Medulla oblongata (tissue), 1 donor: Measurements from ENCODE around the gene OR51E1.

Experiments
- DNase-seq: peaks from one replicate; pipeline ENCODE4 v3.0.0-alpha.2; 2015; ENCODE audit errors: extremely low spot score

OR51E1 gene, protein sequence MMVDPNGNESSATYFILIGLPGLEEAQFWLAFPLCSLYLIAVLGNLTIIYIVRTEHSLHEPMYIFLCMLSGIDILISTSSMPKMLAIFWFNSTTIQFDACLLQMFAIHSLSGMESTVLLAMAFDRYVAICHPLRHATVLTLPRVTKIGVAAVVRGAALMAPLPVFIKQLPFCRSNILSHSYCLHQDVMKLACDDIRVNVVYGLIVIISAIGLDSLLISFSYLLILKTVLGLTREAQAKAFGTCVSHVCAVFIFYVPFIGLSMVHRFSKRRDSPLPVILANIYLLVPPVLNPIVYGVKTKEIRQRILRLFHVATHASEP

DNA sequence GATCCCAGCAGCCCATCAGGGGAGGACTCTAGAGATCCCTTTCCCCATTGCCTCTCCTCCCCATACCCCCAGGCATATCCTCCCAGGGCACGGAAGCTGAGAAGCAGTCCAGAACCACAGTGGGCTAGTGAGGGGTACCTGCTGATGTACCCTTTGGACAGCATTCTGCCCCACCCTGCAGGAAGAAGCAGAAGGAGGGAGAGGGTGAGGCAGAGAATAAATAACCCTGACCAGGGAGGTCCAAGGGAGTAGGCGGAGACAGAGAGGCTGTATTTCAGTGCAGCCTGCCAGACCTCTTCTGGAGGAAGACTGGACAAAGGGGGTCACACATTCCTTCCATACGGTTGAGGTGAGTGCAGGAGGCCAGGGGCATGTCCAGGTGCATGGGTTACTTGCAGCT lies at the start of gene OR51E1:
Gene OR51E1 (plus strand): TSS at position 301 of the 400 bp plus-strand sequence. CDS start 8,545 bp downstream, outside the sequence.
- no peak for DNase-seq

DNA sequence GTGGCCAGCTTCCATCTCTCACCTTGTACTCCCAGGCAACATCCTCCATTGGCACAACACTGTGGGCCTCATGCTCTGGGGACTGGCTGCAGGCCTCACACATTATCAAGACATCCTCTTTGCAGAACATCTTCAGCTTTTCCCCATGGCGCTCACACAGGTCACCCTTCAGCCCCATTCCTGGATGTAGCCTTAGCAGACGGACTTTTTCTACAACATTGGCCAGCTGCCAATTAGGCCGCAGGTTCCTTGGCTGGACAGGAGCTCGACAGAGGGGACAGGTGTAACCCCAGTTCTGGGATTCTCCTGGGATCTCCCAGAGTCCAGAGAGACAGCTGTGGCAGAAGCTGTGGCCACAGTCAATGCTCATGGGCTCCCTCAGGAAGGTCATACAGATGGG lies 38.7 kb upstream of the OR51E1 start:
- no peak for DNase-seq

DNA sequence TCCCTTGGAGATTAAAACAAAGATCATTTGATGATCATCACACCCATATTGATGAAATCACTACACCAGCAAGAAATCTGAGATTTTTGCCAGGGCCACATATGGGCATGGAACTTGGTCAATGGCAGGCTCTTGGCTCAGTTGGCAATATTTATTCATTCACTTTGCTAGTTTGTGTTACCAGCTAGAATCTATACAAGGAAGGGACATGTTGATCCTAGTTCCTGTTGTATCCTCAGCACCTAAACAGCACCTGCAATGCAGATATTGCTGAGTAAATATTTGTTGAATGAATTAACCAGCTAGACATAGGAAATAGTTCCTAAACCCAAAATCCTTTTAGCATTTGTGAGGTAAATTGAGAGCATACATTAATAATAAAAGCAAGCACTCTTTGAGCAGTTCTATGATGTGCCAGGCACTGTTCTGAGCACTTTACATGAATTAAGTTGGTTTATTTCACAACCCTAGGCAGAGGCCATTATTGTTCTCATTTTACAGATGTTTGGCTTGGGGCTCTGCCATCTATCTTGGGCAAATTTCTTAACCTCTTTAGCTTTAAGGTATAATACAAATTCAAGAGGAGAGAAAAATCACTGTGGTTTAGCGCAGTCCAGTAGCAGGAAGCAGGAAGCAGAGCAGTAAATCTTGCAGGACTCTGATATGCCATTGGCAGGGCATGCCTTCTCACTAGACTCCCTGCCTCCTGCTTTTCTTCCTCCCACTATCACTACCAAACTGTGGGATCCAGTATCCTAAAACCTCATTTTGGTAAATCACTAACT lies 37.4 kb upstream of the OR51E1 start:
- DNase-seq, result no peak

DNA sequence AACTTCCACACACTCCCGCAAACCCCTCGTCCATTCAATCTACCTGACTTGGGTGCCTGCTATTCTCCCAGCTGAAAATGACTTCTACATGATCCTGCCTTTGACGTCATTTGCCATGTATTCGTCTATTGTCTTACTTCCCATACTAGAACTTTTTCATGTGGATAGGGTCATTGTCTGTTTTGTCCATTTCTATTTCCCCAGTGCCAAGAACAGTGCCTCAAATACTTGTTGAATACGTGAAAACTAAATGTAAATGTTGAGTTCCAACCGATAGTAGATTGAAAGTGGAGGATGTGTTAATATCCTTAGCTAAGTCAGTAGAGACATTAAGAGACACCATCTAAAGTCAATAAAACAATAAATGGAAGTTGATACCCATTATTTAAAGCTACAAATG lies 36.7 kb upstream of the OR51E1 start:
- DNase-seq, result peak; percentile 46

DNA sequence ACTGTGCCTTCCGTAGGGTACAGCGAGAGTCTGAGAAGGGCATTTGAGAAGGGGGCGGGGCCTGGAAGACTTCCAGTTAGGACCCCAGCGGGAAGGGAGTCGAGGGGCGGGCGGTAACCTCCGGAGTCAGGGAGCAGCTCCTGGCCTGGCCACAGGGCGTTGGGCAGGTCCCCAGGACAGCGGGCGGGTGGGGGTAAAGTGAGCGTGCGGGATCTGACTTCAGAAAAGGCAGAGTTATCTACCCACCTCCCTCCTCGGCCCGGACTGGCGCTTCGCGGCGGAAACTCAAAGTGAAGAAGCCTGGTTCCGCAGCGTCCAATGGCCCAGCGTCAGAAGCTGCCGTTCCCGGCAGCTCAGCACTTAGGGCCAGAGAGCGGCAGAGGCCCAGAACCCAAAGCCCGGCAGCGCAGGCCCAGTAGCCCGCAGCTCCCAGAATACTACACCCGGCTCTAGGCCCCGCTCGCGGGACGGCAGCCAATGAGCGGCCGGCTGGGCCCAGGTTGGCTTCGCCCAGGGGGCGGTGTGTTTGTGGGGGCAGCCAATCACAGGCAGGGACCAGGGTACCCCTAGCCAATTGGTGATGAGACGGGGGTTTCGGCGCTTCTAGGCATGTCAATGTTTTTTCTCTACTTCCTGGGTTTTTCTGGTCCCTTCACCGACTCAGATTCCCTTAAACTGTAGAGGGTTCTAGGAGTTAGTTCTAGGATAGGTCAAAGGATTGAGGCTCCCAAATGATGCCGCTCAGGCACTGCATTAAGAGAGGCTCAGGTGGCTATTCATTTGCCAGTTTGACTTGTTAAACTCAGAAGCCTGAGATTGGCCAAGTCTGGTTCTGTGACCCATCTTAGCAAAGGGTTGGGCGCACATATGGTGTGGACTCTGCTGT lies 35.8 kb upstream of the OR51E1 start, which contains the start of gene TRIM68:
Gene TRIM68 (minus strand): TSS at position 451 of the 886 bp plus-strand sequence. CDS start 2,727 bp downstream, outside the sequence.
- peak; percentile 99 for DNase-seq

DNA sequence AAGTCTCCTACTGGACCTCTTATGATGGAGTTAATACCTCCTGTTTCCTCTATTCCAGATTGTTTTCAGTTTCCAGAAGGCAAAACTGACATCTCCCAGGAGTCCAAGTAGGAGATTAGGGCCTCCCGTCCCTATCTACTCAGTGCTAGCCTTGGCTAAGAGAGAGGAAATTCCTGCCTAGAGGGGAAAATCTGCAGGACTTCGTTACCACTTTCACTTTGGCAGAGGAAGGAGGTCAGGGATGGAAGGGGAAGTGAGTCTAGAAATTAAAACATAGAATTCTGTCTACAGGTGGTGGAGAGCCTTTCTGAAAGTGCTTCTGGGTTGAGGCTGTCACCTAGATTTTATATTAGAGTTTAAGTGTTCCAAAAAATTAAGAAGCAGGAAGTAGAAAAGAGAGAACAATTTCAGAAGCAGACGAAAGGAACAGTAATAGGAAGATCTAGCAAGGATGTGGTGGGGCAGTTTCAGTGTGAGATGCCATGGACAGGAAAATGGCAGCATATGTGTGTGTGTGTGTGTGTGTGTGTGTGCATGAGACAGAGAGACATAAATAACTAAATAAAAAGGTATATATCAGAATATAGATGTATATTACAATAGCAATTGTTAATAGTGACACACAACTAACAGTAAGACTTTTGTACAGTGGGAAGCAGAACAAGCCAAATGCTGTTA lies 33.4 kb upstream of the OR51E1 start:
- peak; percentile 14 for DNase-seq

DNA sequence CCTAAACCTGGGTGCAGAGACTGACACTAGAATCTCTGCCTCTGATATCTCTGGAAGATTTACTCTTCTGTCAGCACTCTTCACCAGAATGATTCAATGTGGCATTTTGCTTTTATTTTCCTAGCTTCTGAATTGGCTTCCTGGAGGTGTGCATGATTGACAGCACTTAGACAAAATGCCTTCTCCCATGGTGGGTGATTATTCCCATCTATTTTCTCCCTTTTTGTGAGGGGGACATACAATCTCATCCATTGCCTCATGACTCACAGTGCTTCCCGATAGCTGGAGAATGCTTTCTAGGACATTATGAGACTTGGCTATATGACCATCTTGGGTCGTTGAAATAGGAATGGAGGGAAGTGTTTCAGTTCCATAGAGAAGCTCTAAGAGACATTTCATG lies 31.8 kb upstream of the OR51E1 start:
- no peak for DNase-seq

DNA sequence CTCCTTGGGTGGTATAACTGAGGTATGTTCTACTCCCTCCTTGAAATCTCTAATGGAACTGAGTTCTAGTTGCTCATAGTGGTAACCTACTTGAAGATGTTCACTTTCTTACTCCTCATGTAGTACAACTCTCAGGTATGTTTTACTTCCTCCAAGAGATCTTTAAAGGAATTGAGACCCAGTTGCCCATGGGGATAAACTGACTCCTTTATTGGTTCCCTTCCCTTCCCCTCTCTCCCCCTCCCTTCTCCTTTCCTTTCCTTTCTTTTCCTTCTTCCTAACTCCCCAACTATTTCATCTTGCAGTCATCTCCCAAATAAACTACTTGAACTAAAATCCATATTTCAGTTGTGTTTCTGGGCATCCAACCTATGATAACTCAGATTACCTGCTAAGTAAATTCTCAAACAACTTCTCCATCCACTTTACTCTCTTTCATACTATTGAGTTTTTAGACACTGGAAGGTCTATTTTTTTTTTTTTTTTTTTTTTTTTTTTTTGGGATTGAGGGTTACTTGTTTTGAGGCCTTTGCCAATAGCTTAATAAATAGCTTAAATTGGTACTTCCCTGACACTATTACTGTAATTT lies 27.8 kb upstream of the OR51E1 start:
- no peak for DNase-seq

DNA sequence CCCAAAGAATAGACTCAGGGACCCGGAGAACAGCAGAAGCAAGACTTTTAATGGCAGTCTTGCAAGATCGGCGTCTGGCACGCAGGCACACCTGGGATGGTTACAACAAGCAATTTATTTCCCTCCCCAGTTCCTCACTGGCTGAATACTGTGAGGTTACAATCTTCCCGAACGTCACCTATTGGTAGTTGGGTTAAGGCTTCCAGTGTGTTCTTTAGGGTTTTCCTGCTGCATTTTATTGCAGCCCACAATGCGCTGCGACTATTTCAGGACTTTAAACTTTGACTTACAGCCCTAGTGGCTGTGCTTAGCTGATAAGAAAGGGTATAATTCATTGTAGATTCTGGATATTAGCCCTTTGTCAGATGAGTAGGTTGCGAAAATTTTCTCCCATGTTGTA lies 24.3 kb upstream of the OR51E1 start:
- DNase-seq, result no peak

DNA sequence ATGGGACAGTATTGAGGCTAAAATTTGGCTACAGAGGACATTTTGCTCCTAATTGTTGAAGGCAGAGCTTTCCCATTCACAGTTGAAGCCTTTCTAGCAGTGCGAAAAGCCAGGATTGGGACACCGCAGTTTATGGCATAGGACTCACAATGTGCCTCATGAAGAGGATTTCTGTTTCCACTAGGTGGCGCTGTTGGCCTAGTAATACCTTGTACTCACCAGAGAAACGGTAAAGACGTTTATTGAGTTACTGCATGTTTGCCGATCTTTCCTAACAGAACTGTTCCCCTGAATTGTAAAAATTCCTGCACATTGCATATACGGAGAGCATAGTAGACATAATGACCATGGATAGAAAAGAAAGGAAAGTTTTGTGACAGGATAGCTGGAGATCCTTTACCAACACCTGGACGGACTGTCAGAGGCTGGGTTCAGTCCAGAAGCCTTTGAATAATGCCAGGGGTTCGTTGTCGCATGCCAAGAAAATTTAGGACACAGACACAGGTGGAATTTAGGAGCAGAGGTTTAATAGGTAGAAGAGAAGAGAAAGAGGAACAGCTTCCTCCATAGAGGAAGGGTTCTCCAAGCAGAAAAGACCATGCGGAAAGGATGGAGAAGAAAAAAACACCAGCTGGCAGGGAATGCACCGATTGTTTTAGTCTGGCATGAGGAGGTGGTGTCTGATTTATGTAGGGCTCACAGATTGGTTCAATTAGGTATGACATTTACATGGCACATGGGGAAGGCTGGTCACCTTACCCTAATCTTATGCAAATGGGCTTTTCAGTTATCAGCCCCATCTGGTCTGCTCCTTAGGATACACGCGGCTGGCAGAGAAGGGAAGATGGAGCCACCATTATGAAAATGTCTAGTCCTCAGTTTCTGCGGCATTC lies 17.3 kb upstream of the OR51E1 start:
- peak; percentile 18 for DNase-seq

DNA sequence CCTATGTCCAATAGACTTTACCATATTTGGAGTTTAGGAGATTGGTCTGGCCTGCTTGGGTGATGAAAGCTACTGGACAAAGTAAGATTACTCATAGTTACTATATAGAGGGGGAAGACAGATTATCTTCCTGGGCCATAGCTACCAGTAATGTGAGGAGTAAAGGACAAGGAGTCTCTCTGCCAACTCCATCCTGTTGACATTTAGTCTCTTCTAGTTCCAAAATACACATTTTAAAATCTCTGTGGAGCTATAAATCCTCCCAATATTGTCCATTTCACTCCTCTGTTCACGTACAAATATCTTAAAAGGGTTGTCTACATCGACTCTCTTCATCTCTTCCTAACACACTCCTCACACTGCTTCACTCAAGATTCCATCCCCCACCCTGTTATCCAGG lies 7.6 kb upstream of the OR51E1 start:
- DNase-seq, result no peak

DNA sequence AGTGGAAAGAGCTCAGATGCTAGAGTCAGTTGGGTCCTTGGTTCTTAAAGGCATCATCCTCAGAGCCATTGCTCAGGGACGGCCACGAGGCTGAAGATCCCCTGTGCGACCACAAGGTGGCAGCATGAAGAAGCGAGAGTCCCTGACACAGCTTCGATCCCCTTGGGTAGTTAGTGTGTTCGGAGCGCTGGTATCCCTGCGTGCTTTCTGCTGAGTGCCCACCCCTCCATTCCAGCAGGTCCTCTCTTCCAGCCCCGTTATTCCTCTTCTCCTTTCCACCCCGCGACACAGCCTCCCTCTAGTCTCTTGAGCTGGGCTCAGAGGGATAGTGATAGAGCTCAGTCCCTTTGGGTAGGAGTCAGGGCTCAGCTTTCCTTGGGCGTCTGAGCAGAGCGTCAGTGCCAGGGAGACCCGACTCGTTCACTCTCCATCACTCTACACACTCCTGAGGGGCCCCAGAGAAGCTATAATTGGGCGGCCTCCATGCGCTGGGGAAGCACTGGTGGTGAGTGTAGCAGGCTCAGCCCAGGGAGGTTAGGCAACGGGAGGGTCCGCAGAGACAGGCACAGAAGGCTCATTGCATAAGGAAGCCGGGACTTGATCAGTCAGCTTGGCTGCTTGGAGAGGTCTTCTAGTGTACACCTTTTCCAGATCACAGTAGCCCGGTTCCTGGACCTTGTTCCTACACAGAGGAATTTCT lies 6.7 kb upstream of the OR51E1 start, which contains the start of gene OR51D1:
Gene OR51D1 (plus strand): TSS at position 516 of the 700 bp plus-strand sequence. CDS start 2,314 bp downstream, outside the sequence.
- DNase-seq, result peak; percentile 82

DNA sequence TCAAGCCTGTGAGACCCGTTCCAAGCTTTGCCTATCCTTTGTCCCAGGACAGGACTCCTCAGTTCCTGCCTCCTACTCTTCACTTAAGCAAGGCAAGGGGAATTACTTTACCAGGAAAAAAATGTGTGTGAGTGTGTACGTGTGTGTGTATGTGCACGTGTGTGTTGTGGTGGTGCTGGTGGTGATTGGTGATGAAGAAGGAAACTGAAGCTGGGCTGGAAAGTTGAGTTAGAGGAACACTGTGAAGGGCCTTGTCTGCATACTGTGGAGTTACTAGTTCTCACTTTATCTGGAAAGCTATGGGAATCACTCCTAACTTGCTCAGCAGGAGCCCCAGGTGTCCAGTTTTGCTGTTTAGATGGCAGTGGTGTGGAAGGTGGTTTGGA lies 6.1 kb upstream of the OR51E1 start:
- no peak for DNase-seq

DNA sequence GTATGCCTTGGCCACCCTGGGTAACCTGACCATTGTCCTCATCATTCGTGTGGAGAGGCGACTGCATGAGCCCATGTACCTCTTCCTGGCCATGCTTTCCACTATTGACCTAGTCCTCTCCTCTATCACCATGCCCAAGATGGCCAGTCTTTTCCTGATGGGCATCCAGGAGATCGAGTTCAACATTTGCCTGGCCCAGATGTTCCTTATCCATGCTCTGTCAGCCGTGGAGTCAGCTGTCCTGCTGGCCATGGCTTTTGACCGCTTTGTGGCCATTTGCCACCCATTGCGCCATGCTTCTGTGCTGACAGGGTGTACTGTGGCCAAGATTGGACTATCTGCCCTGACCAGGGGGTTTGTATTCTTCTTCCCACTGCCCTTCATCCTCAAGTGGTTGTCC lies 3.9 kb upstream of the OR51E1 start:
- no peak for DNase-seq

DNA sequence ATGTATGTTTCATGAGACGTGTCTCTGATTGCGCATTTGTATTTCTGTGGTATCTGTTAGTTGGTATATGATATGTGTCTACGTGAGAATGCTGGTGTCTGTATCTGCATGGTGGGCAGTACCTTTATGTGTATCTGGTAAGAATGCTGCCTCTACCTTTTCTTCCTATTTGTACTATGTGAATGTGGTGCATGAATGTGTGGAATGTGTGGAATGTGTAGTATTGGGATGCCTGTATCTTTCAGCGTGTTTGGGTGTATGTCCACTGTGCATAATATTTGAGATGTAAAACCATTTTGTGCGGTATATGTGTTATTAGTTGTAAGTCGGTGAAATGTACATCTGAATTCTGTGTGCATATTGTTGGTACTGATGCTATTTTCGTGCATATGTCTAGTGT lies 2.3 kb upstream of the OR51E1 start:
- no peak for DNase-seq

DNA sequence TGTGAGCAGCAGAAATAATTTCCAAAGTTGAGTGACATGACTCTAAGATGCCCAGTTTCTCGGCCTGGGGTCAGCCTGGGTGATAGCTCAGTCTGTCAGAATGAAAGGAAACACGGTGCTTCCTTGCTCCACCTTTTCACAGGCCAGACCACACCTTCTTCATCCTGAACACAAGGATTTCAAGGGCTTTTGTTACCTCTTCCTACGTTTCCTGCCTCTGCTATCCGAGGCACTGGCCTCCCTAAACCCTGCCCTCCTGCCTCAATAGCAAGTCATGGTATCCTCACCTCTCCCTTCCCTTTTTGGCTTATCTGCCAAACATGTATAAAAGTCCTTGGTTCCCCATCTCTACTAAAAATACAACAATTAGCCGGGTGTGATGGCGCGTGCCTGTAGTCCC lies 1.7 kb upstream of the OR51E1 start:
- no peak for DNase-seq

DNA sequence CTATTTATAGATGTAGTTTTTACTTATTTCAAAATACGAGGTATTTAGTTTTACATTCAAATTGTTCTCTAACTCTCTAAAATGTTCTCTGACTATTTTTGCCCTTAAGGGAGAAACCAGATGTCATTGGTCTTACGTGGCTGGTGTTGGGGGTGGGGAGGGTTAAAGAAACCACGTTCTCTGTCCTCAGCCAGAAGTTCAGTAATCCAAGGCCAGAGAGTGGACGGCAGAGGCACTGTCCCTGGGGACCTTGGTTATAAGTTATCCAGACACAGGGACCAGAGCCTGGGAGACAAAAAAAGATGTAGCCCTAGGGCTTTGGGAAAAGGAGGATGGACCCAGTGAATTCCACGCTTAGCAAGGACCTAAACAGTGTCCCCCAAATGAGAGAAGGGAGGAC lies 706 bp upstream of the OR51E1 start:
- no peak for DNase-seq

DNA sequence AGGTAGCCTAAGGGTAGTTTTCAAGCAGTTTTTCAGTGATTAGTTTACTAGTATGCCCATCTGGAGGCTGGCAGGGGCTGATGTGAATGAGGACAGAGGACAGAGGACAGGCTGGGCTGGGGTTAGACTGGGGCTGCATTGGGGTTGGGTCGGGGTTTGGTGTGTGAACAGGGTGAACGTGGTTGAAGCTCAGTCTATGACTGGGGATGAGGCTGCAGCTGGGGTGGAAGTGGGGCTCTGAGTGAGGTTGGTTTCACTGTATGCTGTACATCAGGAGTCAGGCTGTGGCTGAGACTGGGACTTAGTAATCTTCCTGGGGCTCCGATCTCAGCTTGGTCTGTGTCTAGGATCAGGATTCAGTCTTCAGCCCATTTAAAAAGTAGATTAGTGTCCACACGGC lies 451 bp downstream of the OR51E1 start:
- no peak for DNase-seq

DNA sequence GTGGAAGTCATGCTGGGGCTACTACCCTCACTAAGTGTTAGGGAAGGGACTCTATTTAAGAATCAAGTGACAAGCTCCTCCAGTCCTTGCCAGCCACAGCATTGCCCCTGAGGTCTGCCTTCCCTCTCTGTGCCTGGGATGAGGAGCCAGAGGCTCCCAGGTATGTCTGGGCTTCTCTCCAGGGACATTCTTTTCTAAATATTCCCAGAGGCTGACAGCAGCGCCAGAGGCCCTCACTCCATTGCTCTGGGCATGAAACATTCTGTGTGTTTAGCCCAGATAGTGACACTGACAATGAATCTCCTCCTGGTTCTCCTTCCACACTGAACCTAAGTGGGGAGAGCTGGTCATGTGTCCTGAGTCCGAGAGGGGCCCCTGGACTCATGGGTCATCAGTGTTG lies 2.2 kb downstream of the OR51E1 start:
- no peak for DNase-seq
